ENCODE measurements around the gene TMEM187. TPM values are rescaled to one million over a fixed set of nuclear protein-coding genes. Genes with fewer than 3 reads are reported as not detected.
A peak's percentile ranks its signal among the peaks of the same experiment; 100 is the strongest.

Gene TMEM187
- total and polyA plus RNA-seq, 2 of the 4 experiments (the other 2 are of a cell fraction) = 3.4 to 6.2 TPM

- Histone ChIP-seq H3K4me1 (ENCODE audit: control insufficient read depth, insufficient read depth, low read length) (peaks cover 4% of the 10 kb centered on the region), H3K4ac (ENCODE audit: low read depth, low read length) (no peak overlapping the region), H3K36me3 (ENCODE audit: control insufficient read depth, insufficient read depth, low read length) (peaks cover 79% of the 10 kb centered on the region), H2AFZ (replicated peaks; ENCODE audit: low read length, poor library complexity) (no peak overlapping the region), H3K4me2 (ENCODE audit: low read depth, low read length) (no peak overlapping the region), H2BK120ac (ENCODE audit: low read depth, low read length) (no peak overlapping the region), H4K5ac (ENCODE audit: low read depth, low read length) (no peak overlapping the region), H4K8ac (ENCODE audit: low read depth in 2 of 2, low read length in 2 of 2) (no peak overlapping the region), H3K4me3 (ENCODE audit: insufficient read depth, low read depth, low read length) (no peak overlapping the region), H3K18ac (ENCODE audit: low read depth, low read length) (no peak overlapping the region), H3K9me3 (ENCODE audit: control insufficient read depth, insufficient read depth, low read length) (no peaks in the 10 kb centered on the region), H2AK5ac (ENCODE audit: low read depth, low read length) (no peak overlapping the region), H2AK9ac (replicated peaks; ENCODE audit: low read depth, low read length, poor library complexity) (peak overlapping the region; percentile 45), H2BK20ac (ENCODE audit: low read depth, low read length) (no peak overlapping the region), H3K27me3 (ENCODE audit: control insufficient read depth, insufficient read depth, low read length) (no peaks in the 10 kb centered on the region), H3K23ac (ENCODE audit: low read depth, low read length) (no peak overlapping the region), H3K56ac (ENCODE audit: extremely low read depth, insufficient read depth, low read length) (no peak overlapping the region), H3K14ac (replicated peaks; ENCODE audit: low read depth, low read length) (no peak overlapping the region), H2BK5ac (ENCODE audit: low read depth, low read length, poor library complexity, severe bottlenecking) (no peak overlapping the region), H3K9ac (ENCODE audit: low read depth, low read length) (no peak overlapping the region), H2BK15ac (ENCODE audit: low read depth, low read length) (no peak overlapping the region), H3K9me1 (ENCODE audit: insufficient read depth, low read length) (no peaks in the 10 kb centered on the region), H4K20me1 (ENCODE audit: insufficient read depth, low read length) (no peaks in the 10 kb centered on the region), H3K27ac (ENCODE audit: insufficient read depth, low read length) (no peak overlapping the region), H4K91ac (ENCODE audit: insufficient read depth, low read depth, low read length) (no peak overlapping the region), H3K79me1 (ENCODE audit: low read depth in 1 of 2, low read length in 2 of 2) (peaks cover 0 to 6% of the 10 kb centered on the region in 2 experiments; a peak in 2 of 4 replicates)
- no peak for DNase-seq
- no peak for TF ChIP-seq NFE2L2 (IDR thresholded peaks at IDR 0.05; ENCODE audit: low read depth, low read length)
- POLR2A ChIA-PET (ENCODE audit: unreplicated experiment) = no interaction called here
- BruUV-seq (replicated peaks) = no TSS peak
- in situ Hi-C loops (cut with MboI; ENCODE audit: low sequenced_read_pairs) (no loop called here), intact Hi-C loops (cut with micrococcal nuclease) (loop anchor here (1.0 kb wide), 1 partner anchor 190 kb away; the partner anchor contains the start of gene PLXNB3), dilution Hi-C loops (cut with HindIII; ENCODE audit: low sequenced_read_pairs, unreplicated experiment) (no loop called here)
- 81% methylated on average over 4 of the region's 33 CpGs; no CpG with 5 or more reads in 1 of the 2 experiments for WGBS, 2 experiments (ENCODE audit: extremely low coverage in 2 of 2, insufficient read length in 1 of 2)
- no peak for ATAC-seq (ENCODE audit: low read depth)
- CTCF ChIA-PET = no interaction called here
These were observed 18.5 kb upstream of the TMEM187 start for GRCh38 chrX:153953892-153954557.

Data from IMR-90 (cell line).